Neural cell (in vitro differentiated cells): ENCODE data around the gene LTK. TPM values are rescaled to one million over a fixed set of nuclear protein-coding genes. Genes with fewer than 3 reads are reported as not detected.
A peak's percentile ranks its signal among the peaks of the same experiment; 100 is the strongest.

Experiments used
- H2AFZ ChIP-seq: fragments of 200-600, 300-800 bp; sonication (generic), shearing (Covaris generic); 2 replicates; pipeline ENCODE4 v1.6.0; 2014; ENCODE audit warnings: low read depth, mild to moderate bottlenecking, antibody characterized with exemption, low read length, moderate library complexity
- H3F3A ChIP-seq: fragments of 200-600 bp; shearing (Covaris generic); 2 replicates; pipeline ENCODE4 v1.6.1; 2016; ENCODE audit warnings: mild to moderate bottlenecking, moderate library complexity, mixed read lengths, antibody characterized with exemption, low read length; ENCODE audit not compliant: insufficient read depth, poor library complexity, severe bottlenecking
- H3K27ac ChIP-seq: fragments of 200-600, 300-800 bp; sonication (generic), shearing (Covaris generic); 2 replicates; pipeline ENCODE4 v1.5.1; 2014; ENCODE audit warnings: mild to moderate bottlenecking, low read length, moderate library complexity
- H3K27me3 ChIP-seq: fragments of 300-800, 200-600 bp; sonication (generic), shearing (Covaris generic); 2 replicates; pipeline ENCODE4 v1.6.0; 2014; ENCODE audit warnings: mild to moderate bottlenecking, low read depth, low read length, moderate library complexity; ENCODE audit not compliant: insufficient read depth
- H3K36me3 ChIP-seq: fragments of 300-800, 200-600 bp; sonication (generic), shearing (Covaris generic); 2 replicates; pipeline ENCODE4 v1.5.1; 2014; ENCODE audit warnings: mild to moderate bottlenecking, antibody characterized with exemption, low read length, moderate library complexity; ENCODE audit not compliant: insufficient read depth
- H3K4me2 ChIP-seq: fragments of 300-800, 200-600 bp; sonication (generic), shearing (Covaris generic); 2 replicates; pipeline ENCODE4 v1.6.0; 2014; ENCODE audit warnings: mild to moderate bottlenecking, low read length
- H3K4me3 ChIP-seq: fragments of 300-800, 200-600 bp; sonication (generic), shearing (Covaris generic); 2 replicates; pipeline ENCODE4 v1.5.1; 2014; ENCODE audit warnings: mild to moderate bottlenecking, low read length, moderate library complexity
- H3K79me2 ChIP-seq: fragments of 200-600 bp; shearing (Covaris generic); replicated peaks from 2 replicates; pipeline ENCODE4 v1.6.0; 2014; ENCODE audit warnings: mild to moderate bottlenecking, low read length, moderate library complexity; ENCODE audit not compliant: insufficient read depth
- H3K9ac ChIP-seq: fragments of 300-800, 200-600 bp; sonication (generic), shearing (Covaris generic); 2 replicates; pipeline ENCODE4 v1.6.1; 2016; ENCODE audit warnings: mild to moderate bottlenecking, low read length, mixed read lengths
- H3K9me2 ChIP-seq: fragments of 200-600 bp; shearing (Covaris generic); 2 replicates; pipeline ENCODE4 v1.6.1; 2016; ENCODE audit warnings: mild to moderate bottlenecking, low read length, mixed read lengths; ENCODE audit not compliant: insufficient read depth
- H3K9me3 ChIP-seq: fragments of 200-600, 300-800 bp; sonication (generic), shearing (Covaris generic); 2 replicates; pipeline ENCODE4 v1.6.1; 2016; ENCODE audit warnings: mild to moderate bottlenecking, mixed run types, low read length, moderate library complexity, mixed read lengths
- H4K20me1 ChIP-seq: fragments of 200-600 bp; shearing (Covaris generic); 2 replicates; pipeline ENCODE4 v1.6.1; 2016; ENCODE audit warnings: mild to moderate bottlenecking, mixed run types; ENCODE audit not compliant: insufficient read depth
- CTCF ChIP-seq: fragments of 450-650 bp; IDR thresholded peaks from 2 replicates; pipeline ENCODE4 v1.5.1; 2014; ENCODE audit warnings: antibody characterized with exemption, mild to moderate bottlenecking, moderate library complexity; ENCODE audit not compliant: poor library complexity, severe bottlenecking
- EP300 ChIP-seq: fragments of 450-650 bp; conservative IDR thresholded peaks from 2 replicates; pipeline ENCODE4 v1.6.1; 2014; ENCODE audit warnings: antibody characterized with exemption, mild to moderate bottlenecking, moderate library complexity; ENCODE audit not compliant: poor library complexity, severe bottlenecking
- EZH2 ChIP-seq: fragments of 200-600, 300-800 bp; shearing (Covaris generic), sonication (generic); IDR thresholded peaks from 2 replicates; pipeline ENCODE4 v1.6.1; 2014; ENCODE audit warnings: antibody characterized with exemption, low read length, borderline replicate concordance, mild to moderate bottlenecking; ENCODE audit not compliant: insufficient read depth, poor library complexity, severe bottlenecking
- MXI1 ChIP-seq: fragments of 450-650 bp; conservative IDR thresholded peaks from 2 replicates; pipeline ENCODE4 v1.6.1; 2014; ENCODE audit warnings: antibody characterized with exemption, mild to moderate bottlenecking; ENCODE audit not compliant: poor library complexity, severe bottlenecking
- POLR2AphosphoS5 ChIP-seq: IDR thresholded peaks from 2 replicates; pipeline ENCODE4 v1.6.1; 2012
- RAD21 ChIP-seq: fragments of 450-650 bp; conservative IDR thresholded peaks from 2 replicates; pipeline ENCODE4 v1.6.1; 2014; ENCODE audit warnings: antibody characterized with exemption, mild to moderate bottlenecking, moderate library complexity
- REST ChIP-seq: IDR thresholded peaks from 2 replicates; pipeline ENCODE4 v1.6.1; 2012; ENCODE audit warnings: borderline replicate concordance
- SMC3 ChIP-seq: fragments of 450-650 bp; conservative IDR thresholded peaks from 2 replicates; pipeline ENCODE4 v1.6.1; 2014; ENCODE audit warnings: antibody characterized with exemption, mild to moderate bottlenecking, moderate library complexity; ENCODE audit not compliant: poor library complexity
- TAF1 ChIP-seq: IDR thresholded peaks from 2 replicates; pipeline ENCODE4 v1.6.1; 2012; ENCODE audit warnings: low read depth
- polyA plus RNA-seq: library from polyadenylated mRNA; depleted of rRNA; stranded (reverse); fragments of >200 nt; gene quantifications from 2 replicates; pipeline ENCODE4 v1.2.3, GENCODE V29; 2014

The LTK gene
- polyA plus RNA-seq, 1 donor from 2014 or later: 0.28 TPM

GRCh38 chr15:41466711-41467110, 46.9 kb downstream of the LTK start:
- TF ChIP-seq MXI1: no peak
- Histone ChIP-seq H3K4me3 (no peak overlapping the region), H3K9me2 (no peaks in the 10 kb centered on the region), H3K79me2 (no peaks in the 10 kb centered on the region), H3K9me3 (no peaks in the 10 kb centered on the region), H3K36me3 (peaks cover 13% of the 10 kb centered on the region), H3K9ac (no peak overlapping the region), H3K4me2 (no peak overlapping the region), H3K27ac (no peak overlapping the region), H3F3A (no peaks in the 10 kb centered on the region), H2AFZ (no peak overlapping the region), H3K27me3 (no peaks in the 10 kb centered on the region), H4K20me1 (no peaks in the 10 kb centered on the region)

GRCh38 chr15:41465822-41466421, 47.7 kb downstream of the LTK start:
- H3K9ac ChIP-seq: no peak overlapping the region
- H2AFZ ChIP-seq: no peak overlapping the region
- H3K27ac ChIP-seq: no peak overlapping the region
- no peak overlapping the region for H3K4me2 ChIP-seq
- TF ChIP-seq TAF1 (no peak), CTCF (peak; percentile 84), RAD21 (peak; percentile 81), SMC3 (peak; percentile 73)
- no peaks in the 10 kb centered on the region for H3K27me3 ChIP-seq
- no peaks in the 10 kb centered on the region for H4K20me1 ChIP-seq
- H3F3A ChIP-seq: no peaks in the 10 kb centered on the region
- no peaks in the 10 kb centered on the region for H3K79me2 ChIP-seq
- peaks cover 8% of the 10 kb centered on the region for H3K36me3 ChIP-seq
- H3K9me3 ChIP-seq: no peaks in the 10 kb centered on the region
- no peak overlapping the region for H3K4me3 ChIP-seq
- H3K9me2 ChIP-seq: no peaks in the 10 kb centered on the region

- no peaks in the 10 kb centered on the region for H3K79me2 ChIP-seq
- H3K9ac ChIP-seq: no peak overlapping the region
- no peak overlapping the region for H3K4me2 ChIP-seq
- no peaks in the 10 kb centered on the region for H3K27me3 ChIP-seq
- no peaks in the 10 kb centered on the region for H3K9me2 ChIP-seq
- H3K4me3 ChIP-seq: no peak overlapping the region
- H2AFZ ChIP-seq: no peak overlapping the region
- peaks cover 8% of the 10 kb centered on the region for H3K36me3 ChIP-seq
- TF ChIP-seq REST (no peak), SMC3 (no peak), MXI1 (no peak), TAF1 (no peak), EP300 (no peak), CTCF (no peak), EZH2 (no peak), RAD21 (no peak), POLR2AphosphoS5 (no peak)
- no peaks in the 10 kb centered on the region for H3K9me3 ChIP-seq
- no peak overlapping the region for H3K27ac ChIP-seq
- no peaks in the 10 kb centered on the region for H3F3A ChIP-seq
- H4K20me1 ChIP-seq: no peaks in the 10 kb centered on the region
These were observed 48.6 kb downstream of the LTK start for GRCh38 chr15:41464889-41465580.
